Ectodermal cell (in vitro differentiated cells): ENCODE results near the gene GNAO1.

ENCODE experiments used
- H3K27ac ChIP-seq: 2 replicates; pipeline ENCODE4 v1.7.0; 2013; ENCODE audit warnings: mild to moderate bottlenecking, low read depth, low read length; ENCODE audit not compliant: insufficient read depth, poor library complexity, severe bottlenecking
- H3K27me3 ChIP-seq: 2 replicates; pipeline ENCODE4 v1.7.0; 2013; ENCODE audit warnings: mild to moderate bottlenecking, low read length; ENCODE audit not compliant: insufficient read depth, control insufficient read depth, poor library complexity, severe bottlenecking
- H3K36me3 ChIP-seq: one replicate; pipeline ENCODE4 v1.7.0; 2013; ENCODE audit warnings: low read length; ENCODE audit not compliant: control insufficient read depth, insufficient read depth
- H3K4me1 ChIP-seq: one replicate; pipeline ENCODE4 v1.7.0; 2013; ENCODE audit warnings: low read length; ENCODE audit not compliant: control insufficient read depth, insufficient read depth
- H3K4me3 ChIP-seq: 2 replicates; pipeline ENCODE4 v1.7.0; 2013; ENCODE audit warnings: low read depth, low read length, control low read depth; ENCODE audit not compliant: insufficient read depth
- H3K9me3 ChIP-seq: 2 replicates; pipeline ENCODE4 v1.7.0; 2013; ENCODE audit warnings: mild to moderate bottlenecking, low read length, moderate library complexity; ENCODE audit not compliant: control insufficient read depth
- WGBS, 2 experiments: methylation state at CpG; one replicate each; pipeline ENCODE4 v1.1.7; 2013; ENCODE audit warnings: missing lambda C conversion rate in 2 of 2; 5-methylcytosine and 5-hydroxymethylcytosine counted together

The GNAO1 gene

DNA sequence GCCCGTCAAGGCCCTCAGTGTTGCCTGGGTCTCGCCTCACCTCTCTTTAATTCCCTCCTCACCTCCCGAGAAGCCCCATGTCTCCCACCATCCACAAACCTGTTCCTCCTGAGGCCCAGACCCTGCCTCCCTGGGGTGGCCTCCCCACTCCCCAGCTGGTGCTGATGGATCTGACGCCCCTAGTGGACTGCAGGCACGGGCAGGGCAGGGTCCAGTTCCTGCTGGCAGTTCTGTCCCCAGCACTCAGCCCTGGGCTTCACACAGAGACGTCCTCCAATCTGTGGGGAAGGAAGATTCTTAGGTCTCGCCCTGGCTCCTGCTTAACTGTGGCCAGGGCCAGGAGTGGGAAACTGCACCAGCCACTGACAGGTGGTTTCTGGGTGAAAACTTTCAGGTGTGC is 125.3 kb downstream of the GNAO1 start:
- Histone ChIP-seq H3K36me3 (no peaks in the 10 kb centered on the region), H3K4me3 (no peak overlapping the region), H3K27ac (no peak overlapping the region), H3K27me3 (peaks cover 10% of the 10 kb centered on the region), H3K9me3 (no peaks in the 10 kb centered on the region), H3K4me1 (peaks cover 5% of the 10 kb centered on the region)
- 83 to 87% methylated on average over 7 of the region's 7 CpGs for WGBS, 2 experiments

GRCh38 chr16:56317998-56318826 is 126.9 kb downstream of the GNAO1 start:
- Histone ChIP-seq H3K27ac (no peak overlapping the region), H3K27me3 (peaks cover 10% of the 10 kb centered on the region), H3K9me3 (no peaks in the 10 kb centered on the region), H3K4me1 (peaks cover 5% of the 10 kb centered on the region), H3K36me3 (no peaks in the 10 kb centered on the region), H3K4me3 (peak overlapping the region; percentile 25)
- 25 to 27% methylated on average over 28 of the region's 28 CpGs for WGBS, 2 experiments

DNA sequence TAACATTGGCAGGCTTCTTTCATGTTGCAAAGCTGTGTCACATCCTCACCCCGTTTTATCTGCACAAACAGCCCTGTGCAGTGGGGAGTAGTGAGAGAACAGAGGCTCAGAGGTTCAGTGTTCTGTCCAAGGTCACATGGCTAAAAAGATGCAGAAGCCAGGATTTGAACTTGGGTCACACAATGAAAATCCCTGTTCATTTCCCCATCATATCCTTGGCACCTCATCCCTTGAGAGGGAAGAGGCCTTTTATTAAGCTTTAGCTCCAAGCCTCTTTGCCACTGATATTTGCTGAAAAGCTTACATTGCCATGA is 127.5 kb downstream of the GNAO1 start:
- Histone ChIP-seq H3K27ac (no peak overlapping the region), H3K27me3 (peaks cover 10% of the 10 kb centered on the region), H3K36me3 (no peaks in the 10 kb centered on the region), H3K4me3 (no peak overlapping the region), H3K9me3 (no peaks in the 10 kb centered on the region), H3K4me1 (peaks cover 5% of the 10 kb centered on the region)
- 87 to 92% methylated on average over 1 of the region's 1 CpG for WGBS, 2 experiments

DNA sequence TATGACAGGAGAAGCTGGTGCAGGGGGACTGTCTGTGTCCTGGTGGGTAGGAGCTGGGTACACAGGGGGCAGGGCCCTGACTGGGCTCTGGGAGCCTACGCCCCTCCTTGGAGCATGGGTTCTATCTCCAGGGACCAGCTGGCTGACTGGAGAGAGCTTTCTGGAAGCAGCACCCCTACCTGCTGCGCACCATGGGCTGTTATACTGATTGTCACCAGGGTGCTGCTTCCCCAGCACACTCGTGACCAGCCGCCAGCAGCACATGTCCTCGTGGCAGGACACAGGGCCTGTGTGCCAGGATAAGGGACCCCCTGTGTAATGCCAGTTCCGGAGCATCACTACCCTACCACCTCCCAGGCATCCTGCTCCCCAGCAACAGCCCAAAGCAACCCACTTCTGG is 128.1 kb downstream of the GNAO1 start:
- Histone ChIP-seq H3K36me3 (no peaks in the 10 kb centered on the region), H3K27me3 (peaks cover 10% of the 10 kb centered on the region), H3K4me3 (no peak overlapping the region), H3K27ac (no peak overlapping the region), H3K4me1 (peaks cover 5% of the 10 kb centered on the region), H3K9me3 (no peaks in the 10 kb centered on the region)
- WGBS, 2 experiments = 95% methylated on average over 6 of the region's 6 CpGs

GRCh38 chr16:56320056-56320455 is 128.8 kb downstream of the GNAO1 start:
- WGBS, 2 experiments = 95 to 96% methylated on average over 8 of the region's 8 CpGs
- Histone ChIP-seq H3K4me1 (peaks cover 5% of the 10 kb centered on the region), H3K9me3 (no peaks in the 10 kb centered on the region), H3K4me3 (no peak overlapping the region), H3K27ac (no peak overlapping the region), H3K27me3 (peaks cover 10% of the 10 kb centered on the region), H3K36me3 (no peaks in the 10 kb centered on the region)

DNA sequence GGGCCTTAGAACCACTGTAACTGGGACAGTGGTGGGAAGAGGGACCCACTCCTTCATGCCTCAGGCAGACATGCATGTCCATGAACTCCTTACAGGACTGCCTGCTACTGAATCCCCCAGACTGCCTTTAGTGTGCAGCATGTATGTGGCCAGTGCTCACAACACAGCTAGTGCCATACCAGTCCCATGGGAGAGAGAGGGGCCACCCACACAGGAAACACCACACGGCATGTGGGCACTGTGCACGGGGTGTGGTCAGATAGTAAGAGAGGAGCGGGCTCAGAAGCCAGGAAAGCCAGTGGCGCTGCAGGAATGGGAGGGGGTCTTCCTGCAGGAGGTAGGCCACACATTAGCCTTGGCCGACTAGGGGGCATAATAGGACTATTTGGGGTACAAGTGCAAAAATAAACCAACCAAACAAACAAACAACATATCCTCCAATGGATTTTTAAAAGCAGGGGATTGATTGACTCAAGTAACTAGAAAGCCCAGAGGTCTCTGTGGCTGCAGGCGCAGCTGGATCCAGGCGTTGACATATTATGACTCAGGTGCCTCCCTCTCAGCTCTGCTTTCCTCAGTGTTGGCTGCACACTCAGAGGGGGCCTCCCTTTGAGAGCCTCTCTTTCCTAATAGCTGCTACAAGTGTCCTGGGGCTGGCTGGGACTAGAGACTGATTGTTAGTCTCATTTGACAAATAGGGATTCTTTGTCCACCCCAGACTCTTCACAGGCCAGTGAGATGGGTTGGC is 129.7 kb downstream of the GNAO1 start:
- Histone ChIP-seq H3K9me3 (no peaks in the 10 kb centered on the region), H3K27ac (no peak overlapping the region), H3K4me3 (no peak overlapping the region), H3K27me3 (peaks cover 10% of the 10 kb centered on the region), H3K36me3 (no peaks in the 10 kb centered on the region), H3K4me1 (peaks cover 5% of the 10 kb centered on the region)
- WGBS, 2 experiments = 92 to 96% methylated on average over 6 to 7 of the region's 7 CpGs

- Histone ChIP-seq H3K36me3 (no peaks in the 10 kb centered on the region), H3K4me3 (no peak overlapping the region), H3K27me3 (peaks cover 10% of the 10 kb centered on the region), H3K27ac (no peak overlapping the region), H3K4me1 (peaks cover 5% of the 10 kb centered on the region), H3K9me3 (no peaks in the 10 kb centered on the region)
- 90 to 91% methylated on average over 9 of the region's 9 CpGs for WGBS, 2 experiments
Measured at GRCh38 chr16:56321571-56321970, 130.3 kb downstream of the GNAO1 start.

DNA sequence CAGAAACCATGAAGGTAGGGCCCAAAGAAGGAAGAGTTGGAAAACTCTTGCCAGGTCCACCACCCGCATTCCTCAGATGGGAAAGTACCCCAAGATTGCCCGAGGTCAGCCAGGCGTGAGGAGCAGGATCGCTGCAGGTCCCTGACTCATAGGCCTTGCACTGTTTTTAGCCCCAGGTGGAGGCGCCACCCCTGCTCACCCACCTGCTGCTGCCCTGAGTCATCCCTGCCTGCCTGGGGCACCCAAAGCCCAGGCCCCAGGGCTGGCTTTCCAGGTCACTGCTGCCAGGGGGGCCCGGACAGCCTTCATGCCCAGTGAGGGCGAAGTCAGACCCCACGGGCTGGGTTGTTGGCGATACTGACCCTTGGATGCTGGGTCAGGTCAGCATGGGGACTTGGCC is 133.1 kb downstream of the GNAO1 start:
- H3K27ac ChIP-seq = no peak overlapping the region
- H3K36me3 ChIP-seq = no peaks in the 10 kb centered on the region
- no peaks in the 10 kb centered on the region for H3K27me3 ChIP-seq
- no peak overlapping the region for H3K4me3 ChIP-seq
- H3K4me1 ChIP-seq = no peaks in the 10 kb centered on the region
- WGBS, 2 experiments = 95 to 96% methylated on average over 9 of the region's 9 CpGs
- no peaks in the 10 kb centered on the region for H3K9me3 ChIP-seq

DNA sequence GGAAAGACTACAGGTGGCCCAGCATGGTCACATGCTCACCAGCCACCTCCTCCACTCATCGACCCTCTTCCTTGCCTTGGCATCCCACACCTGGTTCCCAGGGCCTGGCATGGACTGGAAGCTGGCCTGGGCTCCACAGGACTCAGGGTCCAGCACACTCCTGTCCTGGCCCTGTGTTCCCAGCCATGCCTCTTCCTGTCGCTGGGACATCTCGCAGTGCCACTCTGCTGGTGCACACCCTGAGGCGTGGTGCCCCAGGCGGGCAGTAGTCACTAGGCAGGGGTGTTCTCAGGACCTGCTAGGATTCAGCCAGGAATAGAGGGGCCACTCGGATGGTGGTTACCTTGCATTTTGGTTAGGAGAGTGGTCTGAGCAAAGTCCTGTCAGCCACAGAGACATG is 134.7 kb downstream of the GNAO1 start:
- H3K4me3 ChIP-seq = no peak overlapping the region
- H3K36me3 ChIP-seq = no peaks in the 10 kb centered on the region
- H3K4me1 ChIP-seq = no peaks in the 10 kb centered on the region
- no peaks in the 10 kb centered on the region for H3K9me3 ChIP-seq
- H3K27me3 ChIP-seq = no peaks in the 10 kb centered on the region
- WGBS, 2 experiments = 91 to 95% methylated on average over 6 of the region's 6 CpGs
- no peak overlapping the region for H3K27ac ChIP-seq

DNA sequence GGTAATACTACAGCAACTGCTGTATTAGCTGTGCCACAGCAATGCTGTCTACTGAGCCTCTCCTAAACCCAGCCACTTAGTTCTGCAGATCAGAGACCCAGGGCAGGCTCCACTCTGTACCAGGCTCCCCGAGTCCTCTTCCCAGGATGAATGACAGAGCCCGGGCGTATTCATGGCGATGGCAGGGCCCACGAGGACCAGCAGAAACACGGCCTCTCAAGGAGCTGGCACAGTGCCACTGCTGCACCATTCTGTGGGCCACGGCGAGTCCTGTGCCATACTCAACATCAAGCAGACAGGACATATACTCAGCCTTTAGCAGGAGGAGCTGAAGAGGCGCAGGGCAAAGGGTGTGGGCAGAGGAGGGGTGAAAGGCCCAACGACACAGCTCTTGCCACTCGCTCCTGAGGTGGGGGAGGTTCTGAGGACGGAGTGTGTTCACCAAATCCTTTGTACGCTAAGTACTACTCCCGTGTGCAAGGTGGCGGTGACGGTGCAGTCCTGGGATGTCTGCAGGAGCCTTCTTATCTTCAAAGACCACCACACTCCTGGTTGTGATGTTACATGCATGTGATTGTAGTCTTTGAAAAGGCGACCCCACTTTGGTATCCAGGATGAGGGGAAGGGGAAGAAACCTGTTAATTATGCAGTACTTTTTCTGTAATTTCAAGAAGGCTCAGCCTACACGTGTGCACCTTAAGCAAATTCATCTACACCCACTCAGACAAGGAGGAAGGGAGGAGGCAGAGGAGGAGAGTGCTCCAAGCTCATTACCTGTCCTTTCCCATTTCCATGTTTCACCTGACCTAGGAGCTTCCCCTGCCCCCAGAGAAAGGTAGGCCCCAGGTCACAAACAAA is 136.0 kb downstream of the GNAO1 start:
- no peaks in the 10 kb centered on the region for H3K9me3 ChIP-seq
- no peak overlapping the region for H3K4me3 ChIP-seq
- WGBS, 2 experiments = 92 to 96% methylated on average over 18 of the region's 18 CpGs
- H3K4me1 ChIP-seq = no peaks in the 10 kb centered on the region
- no peak overlapping the region for H3K27ac ChIP-seq
- no peaks in the 10 kb centered on the region for H3K36me3 ChIP-seq
- H3K27me3 ChIP-seq = no peaks in the 10 kb centered on the region
